ENCODE results near the gene DPPA5. TPM values are rescaled to one million over a fixed set of nuclear protein-coding genes. Genes with fewer than 3 reads are reported as not detected.
A peak's percentile ranks its signal among the peaks of the same experiment; 100 is the strongest.

Gene DPPA5
- total and polyA plus RNA-seq, 9 of the 15 experiments (the other 6 are each of a cell fraction or from before 2014, with no cell fraction given), result not detected

- TF ChIP-seq CTCF (IDR thresholded peaks at IDR 0.05 in 2 of 3, conservative IDR thresholded peaks at IDR 0.05 in 1 of 3; ENCODE audit: insufficient read depth in 2 of 3, low read depth in 1 of 3, low read length in 3 of 3) (peak; percentile 34 to 45 (median 42); a peak in 5 of 6 replicates), C11orf30 (IDR thresholded peaks at IDR 0.05; ENCODE audit: low read depth) (0 out of 2 replicates have a peak, but pooled peaks have one; percentile 17), ZNF639 (CRISPR knock-in tag; conservative IDR thresholded peaks at IDR 0.05 in 1 of 2, IDR thresholded peaks at IDR 0.05 in 1 of 2) (peak in 1 of 2 experiments; percentile 38; a peak in 1 of 4 replicates), NR2C1 (IDR thresholded peaks at IDR 0.05) (peak; percentile 62), NR2C1 (tag; IDR thresholded peaks at IDR 0.05) (peak; percentile 60), KDM1A (IDR thresholded peaks at IDR 0.05) (peak in 1 of 2 experiments; percentile 53; a peak in 1 of 4 replicates), GMEB1 (CRISPR knock-in tag; IDR thresholded peaks at IDR 0.05) (no peak), ZNF589 (CRISPR knock-in tag; IDR thresholded peaks at IDR 0.05; ENCODE audit: low read depth) (no peak), SMARCA4 (IDR thresholded peaks at IDR 0.05) (peak; percentile 44; the same call in 1 of the 2 replicates), IRF9 (tag; IDR thresholded peaks at IDR 0.05) (no peak), SAFB (IDR thresholded peaks at IDR 0.05; ENCODE audit: borderline replicate concordance, low read depth, low read length) (no peak), HINFP (tag; conservative IDR thresholded peaks at IDR 0.05; ENCODE audit: low read depth) (no peak), ZBTB1 (CRISPR knock-in tag; IDR thresholded peaks at IDR 0.05; ENCODE audit: borderline replicate concordance, low read depth) (0 out of 2 replicates have a peak, but pooled peaks have one; percentile 5), PCBP1 (IDR thresholded peaks at IDR 0.05; ENCODE audit: low read depth, low read length, poor library complexity, severe bottlenecking) (no peak)
Observed at GRCh38 chr6:73308712-73309534, 45.2 kb downstream of the DPPA5 start (continued).

All from K562 (cell line).